GM04504 (cell line): ENCODE measurements around the gene ADNP2.
"Not testable (repeated sequence)": the region's sequence is repeated elsewhere in the genome, so short reads cannot be mapped to it uniquely, and the experiment has no call there.

Experiments
- DNase-seq: peaks from one replicate; pipeline ENCODE4 v3.0.0-alpha.2; 2012; ENCODE audit warnings: low read depth

Gene ADNP2

DNA sequence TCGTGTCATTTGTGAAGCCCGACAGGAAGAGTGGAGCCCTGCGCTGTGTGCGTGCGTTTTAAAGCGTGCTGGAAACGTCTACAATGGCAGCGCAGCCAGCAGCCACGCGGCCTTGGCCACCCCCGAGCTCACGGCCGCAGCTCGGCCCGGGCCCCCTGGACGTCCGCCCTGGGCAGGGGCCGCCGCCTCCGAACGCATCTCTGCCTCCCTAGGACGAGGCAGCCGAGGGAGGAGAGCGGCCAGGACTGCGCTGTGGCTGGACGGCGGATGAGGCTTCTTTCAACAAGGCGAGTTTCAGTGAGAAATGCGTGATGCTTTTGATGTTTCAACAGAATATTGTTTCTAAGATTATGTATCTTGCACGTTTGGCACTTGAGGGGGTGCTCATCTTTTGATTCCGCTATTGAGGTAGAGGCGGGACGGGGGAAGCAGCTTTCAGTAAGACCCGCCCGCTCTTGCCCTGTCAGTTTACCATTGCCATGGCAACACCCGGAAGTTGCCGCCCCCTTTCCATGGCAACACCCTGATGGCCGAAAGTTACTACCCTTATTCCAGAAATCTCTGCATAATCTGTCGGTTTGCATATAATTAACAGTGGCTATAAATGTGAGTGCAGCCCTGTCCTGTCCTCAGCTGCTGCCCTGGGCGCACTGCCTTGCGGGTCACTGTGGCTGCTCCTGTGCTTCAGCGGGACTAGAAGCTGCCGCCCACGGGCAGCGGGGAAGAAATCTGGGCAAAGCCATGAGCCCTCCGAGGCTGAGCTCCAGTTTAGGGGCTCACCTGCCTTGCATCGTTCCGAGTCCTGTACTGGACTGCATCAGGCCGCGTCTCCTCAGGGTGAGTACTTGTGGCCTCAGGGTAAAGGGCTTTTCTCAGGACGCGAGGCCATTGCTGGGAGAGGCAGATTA, 38.6 kb downstream of the ADNP2 start:
- peak; percentile 38 for DNase-seq

DNA sequence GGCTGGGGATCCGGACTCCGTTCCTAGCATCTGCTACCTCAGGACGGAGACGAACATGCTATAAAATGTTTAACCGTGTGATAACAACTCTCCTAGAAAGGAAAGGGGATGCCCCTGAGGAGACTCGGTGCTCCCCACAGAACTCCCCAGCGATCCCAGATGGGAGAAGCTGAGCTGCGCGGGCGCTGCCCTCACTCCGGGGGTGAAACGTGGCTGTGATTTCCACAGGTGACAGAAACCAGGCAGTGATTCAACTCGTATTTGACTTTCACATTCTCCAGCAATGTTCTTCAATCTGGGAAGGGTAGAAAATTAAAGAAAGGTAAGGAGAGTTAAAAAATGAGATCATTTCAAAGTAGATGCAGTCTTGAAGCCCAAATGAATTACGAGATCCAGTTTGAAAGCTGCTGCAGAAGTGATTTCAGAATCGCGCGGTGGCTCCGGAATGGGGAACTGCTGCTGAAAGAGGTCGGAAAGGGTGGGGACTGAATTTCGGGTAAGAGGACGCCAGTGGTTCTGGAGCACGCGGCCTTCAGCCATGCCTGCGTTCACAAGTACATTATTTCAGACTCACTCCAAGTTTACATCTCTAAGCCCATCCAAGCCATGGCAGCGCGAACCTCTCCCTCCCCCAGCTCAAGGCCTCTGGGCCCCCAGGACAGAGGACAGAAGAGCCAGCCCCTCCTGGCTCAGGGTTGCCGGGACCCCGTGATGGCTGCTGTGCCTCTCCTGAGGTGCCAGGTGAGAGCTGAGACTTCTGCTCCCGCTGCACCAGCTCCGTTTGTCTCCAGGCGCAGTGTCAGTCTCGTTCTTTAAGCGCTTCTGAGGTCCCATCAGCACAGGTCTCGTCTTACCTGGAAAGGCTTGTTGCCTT, 39.5 kb downstream of the ADNP2 start:
- no peak for DNase-seq

DNA sequence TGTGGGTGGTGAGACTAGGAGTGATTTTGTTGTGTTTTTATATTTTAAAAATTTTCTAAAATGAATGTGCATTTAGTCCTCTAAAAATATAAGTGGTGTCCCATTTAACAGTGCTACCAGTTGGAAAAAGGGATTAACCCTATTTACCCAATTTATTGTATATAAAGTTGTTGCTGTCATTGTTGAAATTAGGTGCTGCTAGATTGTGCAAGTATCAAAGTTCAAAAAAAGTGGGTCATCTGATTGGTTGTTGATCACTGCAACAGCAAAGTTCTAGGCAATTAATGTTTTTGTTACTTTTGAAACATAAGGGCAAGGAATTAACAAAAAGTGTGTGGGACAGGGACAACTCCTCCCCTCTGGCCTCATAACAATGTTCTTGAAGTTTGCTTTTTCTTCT, 40.6 kb downstream of the ADNP2 start:
- no peak for DNase-seq

DNA sequence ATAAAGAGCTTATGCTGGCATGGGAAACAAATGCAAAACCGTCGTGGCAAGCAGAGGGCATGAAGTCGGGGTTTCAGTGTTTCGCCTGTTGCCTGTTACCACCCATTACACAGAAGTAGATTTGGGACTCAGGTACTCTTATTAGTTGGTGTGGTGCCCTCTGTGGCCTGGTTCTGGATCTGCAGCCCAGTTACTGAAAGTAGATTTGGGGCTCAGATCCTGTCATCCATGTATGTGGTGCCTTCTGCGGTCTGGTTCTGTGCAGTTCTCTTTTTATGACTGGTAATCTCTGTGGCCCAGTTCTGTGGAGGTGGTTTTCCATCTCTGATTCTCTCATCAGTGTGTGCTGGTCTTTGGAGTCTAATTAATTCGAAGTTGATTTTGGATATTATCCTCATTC, 45.2 kb downstream of the ADNP2 start:
- no peak for DNase-seq

DNA sequence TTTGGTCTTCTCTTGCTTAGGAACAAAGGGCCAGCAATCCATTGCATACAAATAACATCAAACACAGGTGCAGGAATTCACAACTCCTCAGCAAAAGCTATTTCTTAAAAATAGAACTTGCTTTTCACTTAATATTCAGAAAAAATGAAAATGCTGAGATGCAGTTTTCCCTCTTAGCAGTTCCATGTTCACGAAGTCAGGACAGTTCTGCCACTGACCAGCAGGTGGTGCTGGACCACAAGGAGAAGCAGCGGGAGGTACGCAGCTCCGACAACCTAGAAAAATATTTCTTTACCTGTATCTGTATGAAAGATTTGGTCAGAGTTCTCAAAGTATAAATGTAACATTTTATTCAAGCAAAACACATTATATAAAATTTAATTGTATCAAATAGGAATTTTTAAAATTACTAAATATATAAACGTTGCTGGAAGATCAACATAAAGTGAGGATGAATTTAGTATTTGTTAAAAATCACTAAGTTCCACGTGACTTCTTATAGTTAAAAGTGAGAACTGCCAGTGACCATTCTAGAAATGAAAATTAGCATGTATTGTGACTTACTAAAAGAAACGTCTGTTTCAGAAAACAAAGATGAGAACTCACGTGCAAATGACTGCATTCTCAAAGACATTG, 48.8 kb downstream of the ADNP2 start:
- no peak for DNase-seq

DNA sequence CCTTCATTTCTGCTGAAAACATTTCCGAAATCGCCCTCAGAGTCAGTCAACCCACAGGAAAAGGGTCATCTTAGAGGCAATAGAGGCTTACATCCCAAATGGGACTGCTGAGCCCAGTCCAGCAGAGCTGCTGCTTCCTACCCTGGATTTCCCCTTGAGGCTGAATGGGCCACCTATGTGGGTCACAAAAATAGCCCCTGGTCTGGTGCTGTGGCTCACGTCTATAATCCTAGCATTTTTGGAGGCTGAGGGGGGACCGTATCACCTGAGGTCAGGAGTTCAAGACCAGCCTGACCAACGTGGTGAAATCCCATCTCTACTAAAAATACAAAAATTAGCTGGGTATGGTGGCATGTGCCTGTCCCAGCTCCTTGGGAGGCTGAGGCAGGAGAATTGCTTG, 49.3 kb downstream of the ADNP2 start:
- no peak for DNase-seq

DNA sequence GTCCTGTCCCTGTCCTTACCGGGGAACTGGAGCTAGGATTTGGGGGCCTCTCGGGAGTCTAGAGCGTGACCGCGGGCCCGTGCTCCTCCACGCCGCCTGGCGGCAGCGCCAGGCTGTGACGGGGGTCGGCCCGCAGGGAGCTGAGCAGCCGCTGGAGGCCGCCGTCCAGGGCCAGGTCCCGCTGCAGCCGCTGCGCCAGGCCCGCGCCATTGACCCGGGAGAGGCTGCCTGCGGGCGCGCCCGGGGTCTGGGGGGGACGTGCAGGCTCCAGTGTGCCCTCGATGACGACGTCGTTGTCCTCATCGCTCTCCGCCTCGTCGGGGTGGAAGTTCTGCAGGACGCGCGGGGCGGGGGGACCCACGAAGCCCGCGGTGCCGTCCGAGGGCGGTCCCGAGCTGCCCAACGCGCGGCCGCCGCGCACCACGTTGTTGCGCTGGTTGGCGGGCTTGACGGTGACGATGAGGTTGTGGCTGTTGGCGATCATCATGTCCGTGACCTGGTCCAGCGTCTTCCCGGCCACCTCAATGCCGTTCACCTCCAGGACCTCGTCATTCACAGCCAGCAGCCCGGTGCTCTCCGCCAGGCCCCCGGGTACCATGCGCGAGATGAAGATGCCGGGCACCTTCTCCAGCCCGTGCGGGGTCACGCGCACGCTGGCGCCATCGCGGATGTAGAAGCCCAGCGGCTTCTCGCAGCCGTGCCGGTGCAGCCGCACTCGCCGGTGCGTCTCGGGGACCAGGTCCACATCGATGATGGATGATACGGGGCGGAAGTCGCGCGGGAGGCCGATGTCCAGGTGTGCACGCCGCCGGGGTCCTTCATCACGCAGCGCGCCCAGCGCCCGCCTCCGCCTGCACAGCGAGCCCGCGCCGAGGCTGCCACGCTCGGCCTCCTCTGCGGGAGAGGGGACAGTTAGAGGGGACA, 50.9 kb downstream of the ADNP2 start:
- no peak for DNase-seq

DNA sequence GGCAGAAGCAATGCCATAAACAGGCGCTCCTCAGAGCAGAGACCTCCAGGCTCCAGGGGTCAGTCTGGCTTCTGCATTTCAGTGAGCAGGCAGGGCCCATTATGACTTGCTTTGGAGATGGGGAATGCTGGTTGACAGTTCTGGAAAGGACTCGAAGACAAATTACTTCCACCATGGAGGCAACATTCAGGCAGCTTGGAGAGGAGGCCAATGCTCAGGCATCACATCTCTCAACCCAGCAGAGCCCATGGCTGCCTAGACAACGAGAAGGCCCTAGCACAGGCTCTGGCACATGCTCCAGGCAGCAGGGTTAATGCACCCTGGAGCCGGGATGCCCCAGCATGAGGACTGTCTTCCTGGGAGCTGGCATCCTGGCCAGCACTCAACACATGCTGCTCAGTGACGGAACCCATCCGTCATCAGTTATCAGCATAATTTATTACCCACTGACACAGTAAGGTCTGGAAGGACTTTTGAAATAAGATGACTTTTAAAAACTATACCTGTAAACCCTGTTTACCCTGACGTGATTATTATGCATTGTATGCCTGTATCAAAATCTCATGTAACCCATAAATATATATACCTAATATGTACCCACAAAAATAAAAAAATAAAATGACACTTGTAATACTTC, 52.8 kb downstream of the ADNP2 start:
- no peak for DNase-seq

DNA sequence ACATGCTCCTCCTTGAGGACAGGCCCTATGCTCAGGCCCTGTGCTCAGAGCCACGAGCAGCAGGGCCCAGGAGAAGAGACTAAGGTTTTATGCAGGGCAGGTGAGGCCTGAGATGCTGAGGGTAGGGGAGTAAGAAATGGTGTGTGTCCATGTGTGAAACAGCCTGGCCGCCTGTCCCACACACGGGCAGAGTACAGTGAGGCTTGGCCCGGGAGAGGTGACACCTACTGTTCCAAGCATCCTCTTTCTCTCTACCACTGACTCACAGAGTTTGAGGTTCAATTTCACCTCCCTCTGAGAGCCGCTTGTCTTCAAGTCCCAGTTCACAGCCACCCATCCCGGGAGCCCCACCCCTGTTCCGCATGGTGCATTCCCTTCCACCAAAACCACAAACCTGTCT, 54.1 kb downstream of the ADNP2 start:
- DNase-seq, result no peak

DNA sequence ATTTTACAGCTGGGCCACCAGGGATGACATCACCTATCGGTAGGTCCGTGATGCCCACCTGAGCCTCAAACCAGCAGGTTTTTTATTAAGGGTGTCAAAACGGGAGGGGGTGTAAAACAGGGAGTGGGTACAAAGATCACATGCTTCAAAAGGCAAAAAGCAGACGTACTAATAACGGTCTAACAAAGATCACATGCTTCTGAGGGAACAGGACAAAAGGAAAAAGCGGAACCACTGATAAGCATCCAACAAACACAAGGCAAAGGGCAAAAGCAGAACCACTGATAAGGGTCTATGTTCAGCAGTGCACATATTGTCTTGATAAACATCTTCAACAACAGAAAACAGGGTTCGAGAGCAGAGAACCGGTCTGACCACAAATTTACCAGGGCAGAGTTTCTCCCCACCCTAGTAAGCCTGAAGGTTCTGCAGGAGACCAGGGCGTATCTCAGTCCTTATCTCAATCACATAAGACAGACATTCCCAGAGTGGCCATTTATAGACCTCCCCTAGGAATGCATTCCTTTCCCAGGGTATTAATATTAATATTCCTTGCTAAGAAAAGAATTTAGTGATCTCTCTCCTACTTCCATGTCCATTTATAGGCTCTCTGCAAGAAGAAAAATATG, 55.8 kb downstream of the ADNP2 start:
- not testable (repeated sequence) for DNase-seq

DNA sequence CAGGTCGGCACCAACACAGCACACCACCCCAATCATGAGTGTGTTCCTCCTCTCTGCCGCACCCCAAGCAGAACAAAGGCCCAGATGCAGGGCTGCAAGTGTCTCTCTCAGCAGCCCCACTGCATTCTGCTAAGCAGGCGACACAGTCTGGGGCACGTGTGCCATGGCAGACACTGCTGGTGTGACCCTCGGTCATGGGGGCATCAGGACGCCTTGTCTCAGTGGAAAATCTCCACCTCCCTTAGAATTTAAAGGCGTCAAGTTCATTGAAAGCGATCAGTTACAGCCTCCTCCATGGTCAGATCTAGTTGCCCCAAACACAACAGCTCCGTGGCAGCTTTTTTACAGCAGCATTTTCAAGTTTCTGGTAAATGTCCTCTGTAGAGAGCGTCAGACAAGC, 57.2 kb downstream of the ADNP2 start:
- DNase-seq, result no peak

DNA sequence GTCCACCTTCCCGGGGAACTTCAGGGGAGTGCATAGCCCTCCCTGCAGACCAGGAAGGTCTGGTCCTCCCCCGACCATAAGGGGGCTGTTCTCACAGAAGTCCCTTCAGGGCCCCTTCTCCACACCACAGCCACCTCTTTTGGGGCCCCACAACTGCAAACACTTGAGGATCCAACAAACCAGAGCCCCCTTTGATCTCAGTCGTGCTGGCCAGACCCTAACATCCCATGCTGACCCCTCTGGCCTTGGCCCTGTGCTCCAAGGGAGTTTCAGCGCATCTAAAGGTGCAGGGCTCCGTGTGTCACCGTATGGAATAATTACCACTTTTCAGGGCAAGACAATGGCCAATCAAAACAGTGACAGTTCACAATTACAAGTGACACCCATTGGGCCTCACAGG, 57.7 kb downstream of the ADNP2 start:
- DNase-seq, result no peak

DNA sequence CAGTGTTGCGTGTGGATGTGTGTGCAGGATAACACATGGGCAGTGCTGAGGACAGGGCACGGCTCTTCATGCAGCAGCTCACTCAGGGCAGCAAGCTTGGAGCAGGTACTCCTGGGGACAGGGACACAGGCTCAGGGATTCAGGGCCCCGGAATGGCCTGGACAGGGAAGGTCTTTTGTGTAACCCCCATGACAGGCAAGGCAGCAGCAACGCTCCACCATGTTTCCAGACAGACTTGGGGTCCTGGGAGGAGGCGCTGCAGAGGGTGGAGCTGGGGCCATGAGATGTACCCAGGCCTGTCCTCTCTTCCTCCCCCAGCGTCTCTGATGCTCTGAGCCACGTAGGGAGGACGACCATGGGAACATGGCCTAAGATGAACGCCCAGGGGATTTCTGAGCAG, 58.3 kb downstream of the ADNP2 start:
- no peak for DNase-seq

DNA sequence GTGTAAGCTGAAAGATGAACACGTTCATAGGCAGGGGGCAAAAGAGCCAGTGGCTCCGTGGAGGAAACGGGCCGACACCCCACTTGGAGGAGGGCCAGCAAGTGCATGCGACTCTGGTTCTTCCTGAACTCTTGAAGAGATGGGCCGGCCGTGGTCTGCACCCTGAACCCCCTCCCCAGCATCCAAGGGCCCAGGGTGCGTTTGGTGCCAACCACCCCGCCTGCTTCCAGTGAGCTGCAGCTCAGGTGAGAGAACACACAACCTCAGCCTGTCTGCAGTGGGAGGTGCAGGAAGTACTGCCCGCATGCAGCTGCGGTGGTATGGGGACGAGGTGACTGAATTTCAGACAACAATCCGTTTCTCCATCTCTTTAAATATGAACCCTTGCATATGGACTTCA, 58.9 kb downstream of the ADNP2 start:
- DNase-seq, result no peak

DNA sequence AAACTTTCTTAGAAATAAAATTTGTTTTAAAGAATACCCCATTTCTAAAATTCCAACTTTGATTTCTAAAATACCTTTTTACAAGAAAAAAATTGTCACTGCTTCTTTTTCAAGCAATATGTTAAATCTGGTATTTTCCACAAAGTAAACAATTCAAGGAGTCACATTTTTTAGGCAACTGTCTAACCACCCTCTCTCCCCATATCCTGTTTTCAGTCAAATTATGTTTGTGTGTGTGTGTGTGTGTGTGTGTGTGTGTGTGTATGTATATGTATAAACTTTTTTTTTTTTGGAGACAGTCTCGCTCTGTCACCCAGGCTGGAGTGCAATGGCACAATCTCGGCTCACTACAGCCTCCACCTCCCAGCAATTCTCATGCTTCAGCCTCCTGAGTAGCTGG, 59.3 kb downstream of the ADNP2 start:
- no peak for DNase-seq

DNA sequence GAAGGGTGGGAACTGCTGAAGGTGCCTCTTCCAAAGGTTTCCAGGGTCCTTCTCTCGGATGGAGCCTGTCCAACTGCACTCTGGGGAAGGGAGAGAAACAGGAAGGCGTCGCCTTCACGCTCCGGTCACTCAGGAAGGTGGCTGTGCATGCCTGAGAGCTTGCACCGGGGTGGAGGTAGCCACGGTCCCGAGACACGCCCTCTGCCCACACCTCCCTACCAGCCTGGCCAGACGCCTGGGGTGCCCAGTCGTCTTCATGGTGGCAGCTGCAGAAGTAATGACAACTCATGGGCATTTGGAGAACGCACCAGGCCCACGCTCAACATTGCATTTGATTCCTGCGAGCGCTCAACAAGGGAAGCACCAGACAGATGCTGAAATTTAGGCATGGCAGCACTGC, 59.9 kb downstream of the ADNP2 start:
- DNase-seq, result no peak

DNA sequence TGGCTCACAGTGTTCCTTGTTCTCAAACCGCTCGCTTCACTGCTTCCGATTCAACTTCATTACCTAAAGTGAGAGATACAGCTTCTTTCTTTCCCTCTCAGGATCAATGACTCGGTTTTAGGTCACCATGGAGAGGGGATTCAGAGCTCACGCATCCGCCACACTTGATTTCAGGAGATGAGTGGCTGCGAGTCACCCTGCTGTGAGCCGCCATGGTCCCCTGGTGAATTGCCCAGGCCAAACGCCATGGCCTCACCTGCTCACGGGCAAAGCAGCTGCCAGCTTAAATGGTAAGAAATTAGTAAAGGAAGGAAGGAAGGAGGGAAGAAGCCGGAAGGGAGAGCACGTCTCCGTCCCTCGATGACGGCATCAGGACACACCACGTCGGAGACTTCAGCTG, 60.5 kb downstream of the ADNP2 start:
- DNase-seq, result no peak

DNA sequence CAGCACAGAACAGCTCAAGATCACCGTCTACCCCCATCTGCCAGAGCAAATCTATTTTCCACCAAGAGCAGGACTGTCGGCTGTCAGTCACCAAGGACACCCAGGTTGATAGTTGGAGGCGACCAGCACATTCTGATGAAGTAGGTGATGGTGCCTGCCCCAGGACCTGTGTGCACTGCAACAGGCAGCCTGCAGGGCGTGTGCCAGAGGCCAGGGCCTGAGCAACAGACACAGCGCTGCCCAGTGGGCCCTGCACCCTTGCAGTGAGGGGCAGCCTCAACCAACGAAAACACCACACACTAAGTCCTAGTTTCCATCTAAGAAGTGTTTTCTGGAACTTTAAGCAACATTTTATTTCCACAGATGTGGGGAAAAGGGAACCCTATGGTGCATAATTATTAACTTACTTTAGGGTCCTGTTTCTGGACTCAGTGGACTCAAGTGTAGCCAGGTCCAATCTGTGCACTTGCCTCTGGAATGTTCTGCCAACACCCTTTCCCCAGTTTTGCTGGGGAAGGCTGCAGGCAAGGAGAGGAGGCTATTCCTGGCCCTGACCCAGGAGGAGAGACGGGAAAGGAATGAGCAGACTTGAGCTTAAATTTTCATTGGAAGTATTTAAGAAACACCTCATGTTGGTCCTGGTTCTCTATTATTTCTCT, 61.5 kb downstream of the ADNP2 start:
- no peak for DNase-seq

DNA sequence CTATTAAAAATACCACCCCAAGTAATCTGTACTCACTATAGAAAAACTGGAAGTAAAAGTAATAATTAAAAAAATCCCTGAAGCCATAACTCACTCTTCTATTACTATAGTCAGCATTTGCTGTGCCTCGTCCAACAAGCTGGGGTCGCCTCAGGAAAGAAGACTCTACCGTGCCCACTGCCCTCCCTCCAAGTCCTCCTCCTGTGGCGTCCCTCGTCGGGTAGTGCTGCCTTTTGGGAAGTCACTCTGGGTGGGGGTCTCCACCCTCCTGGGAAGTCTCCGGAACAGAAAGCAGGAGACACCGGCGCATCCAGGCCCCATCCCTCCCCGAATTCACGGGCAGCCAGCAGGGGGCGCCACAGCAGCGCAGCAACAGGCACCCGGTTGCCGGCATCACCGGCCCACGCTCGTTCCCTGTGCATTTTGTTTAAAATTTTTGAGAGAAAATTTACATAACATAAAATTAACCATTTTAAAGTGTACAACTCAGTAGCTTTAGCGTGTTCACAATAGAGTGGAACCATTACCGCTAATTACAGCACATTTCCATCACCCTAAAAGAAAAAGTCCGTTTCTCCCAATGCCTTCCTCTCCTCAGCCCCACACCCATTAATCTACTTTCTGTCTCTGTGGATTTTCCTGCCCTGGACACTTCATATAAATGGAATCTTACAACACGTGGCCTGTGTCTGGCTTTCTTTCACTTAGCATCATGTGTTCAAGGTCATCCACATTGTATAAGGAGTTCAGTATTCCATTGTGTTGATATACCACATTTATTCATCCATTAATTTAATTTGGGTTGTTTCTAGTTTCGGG, 62.2 kb downstream of the ADNP2 start:
- no peak for DNase-seq
